HG03196 (cell line): ENCODE data around the gene SLC38A10.

Source experiments
- ATAC-seq: cut with Tn5 transposase; IDR thresholded peaks from one replicate; pipeline ENCODE4 v1.9.1; 2021; ENCODE audit not compliant: unreplicated experiment

The SLC38A10 gene

GRCh38 chr17:81258292-81258691 is 36.8 kb downstream of the SLC38A10 start:
- no peak for ATAC-seq

- no peak for ATAC-seq
Observed at GRCh38 chr17:81257533-81257932, 37.6 kb downstream of the SLC38A10 start.

GRCh38 chr17:81256616-81257015 is 38.5 kb downstream of the SLC38A10 start:
- ATAC-seq: no peak

GRCh38 chr17:81254955-81255717 is 40.0 kb downstream of the SLC38A10 start:
- no peak for ATAC-seq

- ATAC-seq: no peak
Observed at GRCh38 chr17:81253358-81254131, 41.6 kb downstream of the SLC38A10 start.

GRCh38 chr17:81252987-81253329 is 42.1 kb downstream of the SLC38A10 start:
- no peak for ATAC-seq

- ATAC-seq: no peak
Observed at GRCh38 chr17:81252326-81252986, 42.7 kb downstream of the SLC38A10 start.

GRCh38 chr17:81251709-81252301 is 43.3 kb downstream of the SLC38A10 start:
- ATAC-seq: no peak

- ATAC-seq: no peak
Observed at GRCh38 chr17:81251094-81251708, 43.9 kb downstream of the SLC38A10 start.

- ATAC-seq: no peak
Observed at GRCh38 chr17:81250286-81251093, 44.6 kb downstream of the SLC38A10 start.

- ATAC-seq: no peak
Observed at GRCh38 chr17:81249223-81250040, 45.7 kb downstream of the SLC38A10 start.

GRCh38 chr17:81248649-81249048 is 46.5 kb downstream of the SLC38A10 start:
- no peak for ATAC-seq

GRCh38 chr17:81247339-81247990 is 47.6 kb downstream of the SLC38A10 start:
- no peak for ATAC-seq

- no peak for ATAC-seq
Observed at GRCh38 chr17:81246679-81247338, 48.3 kb downstream of the SLC38A10 start.

- ATAC-seq: no peak
Observed at GRCh38 chr17:81246343-81246670, 48.8 kb downstream of the SLC38A10 start.

GRCh38 chr17:81245665-81246342 is 49.3 kb downstream of the SLC38A10 start:
- ATAC-seq: no peak

- ATAC-seq: no peak
Observed at GRCh38 chr17:81245024-81245664, 50.0 kb downstream of the SLC38A10 start.
